Endothelial cell of umbilical vein (primary cell): Measurements from ENCODE around the gene EXOC6B. TPM values are rescaled to one million over a fixed set of nuclear protein-coding genes. Genes with fewer than 3 reads are reported as not detected.
"Not testable (repeated sequence)": the region's sequence is repeated elsewhere in the genome, so short reads cannot be mapped to it uniquely, and the experiment has no call there.

Experiments used
- BruUV-seq: library from RNA; stranded (reverse); fragments of 400-500 nt; replicated peaks from 2 replicates; lab custom pipeline; 2021; lab: Mats Ljungman, UMichigan
- CTCF ChIA-PET: fragments of 300-600, 350-600 bp; sonication (Branson Sonifier 250); formaldehyde crosslinking; loops from one replicate; lab custom pipeline; 2021; ENCODE audit warnings: antibody characterized with exemption, inconsistent platforms; lab: Charles Lee
- POLR2A ChIA-PET: fragments of 300-600, 350-600 bp; sonication (Branson Sonifier 250); formaldehyde crosslinking; loops from one replicate; lab custom pipeline; 2021; ENCODE audit warnings: antibody characterized with exemption, inconsistent platforms; lab: Charles Lee
- DNase-seq: peaks from one replicate; pipeline ENCODE4 v3.0.0-alpha.2; 2011; ENCODE audit warnings: low read depth, low spot score
- FAIRE-seq: peaks from 2 replicates; lab custom pipeline; 2011; peaks lifted over from hg19 to GRCh38; lab: Jason Lieb, UNC
- H2AFZ ChIP-seq: 2 replicates; pipeline ENCODE4 v1.6.0; 2012; ENCODE audit warnings: low read depth, low read length, control low read depth, inconsistent platforms
- H3K27ac ChIP-seq: 2 replicates; pipeline ENCODE4 v1.5.1; 2011; ENCODE audit warnings: low read depth, mild to moderate bottlenecking, control low read depth, low read length, moderate library complexity; ENCODE audit not compliant: insufficient read depth
- H3K27me3 ChIP-seq, 2 experiments: 2 replicates each; pipeline versions ENCODE4 v1.6.0 to v1.6.1; 2011; ENCODE audit warnings: low read length in 2 of 2, mixed read lengths in 1 of 2; ENCODE audit not compliant: control insufficient read depth in 2 of 2, insufficient read depth in 2 of 2
- H3K36me3 ChIP-seq, 2 experiments: 2 replicates in 1 of 2; 3 replicates in 1 of 2; pipeline ENCODE4 v1.5.1; 2011; ENCODE audit warnings: low read length in 2 of 2, mild to moderate bottlenecking in 1 of 2, moderate library complexity in 1 of 2; ENCODE audit not compliant: control insufficient read depth in 2 of 2, insufficient read depth in 2 of 2; ENCODE audit errors: extremely low read depth in 1 of 2
- H3K4me1 ChIP-seq: 3 replicates; pipeline ENCODE4 v1.5.1; 2011; ENCODE audit warnings: mild to moderate bottlenecking, low read length; ENCODE audit not compliant: control insufficient read depth, insufficient read depth; ENCODE audit errors: extremely low read depth
- H3K4me2 ChIP-seq: 2 replicates; pipeline ENCODE4 v1.6.1; 2011; ENCODE audit warnings: low read length, control low read depth, mixed read lengths; ENCODE audit not compliant: insufficient read depth
- H3K4me3 ChIP-seq, 3 experiments: fragments of 200-600 bp in 1 of 3; sonication (generic), shearing (Covaris generic) in 1 of 3; replicated peaks in 1 of 3; 2 replicates each; pipeline ENCODE4 v1.5.1; 2011 to 2016; ENCODE audit warnings: control low read depth in 3 of 3, low read length in 3 of 3, mild to moderate bottlenecking in 2 of 3, inconsistent platforms in 1 of 3, low read depth in 1 of 3, moderate library complexity in 1 of 3; ENCODE audit not compliant: insufficient read depth in 1 of 3
- H3K79me2 ChIP-seq: 2 replicates; pipeline ENCODE4 v1.6.0; 2012; ENCODE audit warnings: low read length, inconsistent platforms; ENCODE audit not compliant: control insufficient read depth, insufficient read depth
- H3K9ac ChIP-seq: replicated peaks from 2 replicates; pipeline ENCODE3; 2011; ENCODE audit warnings: low read length, control low read depth; ENCODE audit not compliant: insufficient read depth; ENCODE audit errors: extremely low read depth
- H3K9me1 ChIP-seq: replicated peaks from 3 replicates; pipeline ENCODE4 v1.6.0; 2011; ENCODE audit warnings: mild to moderate bottlenecking, low read length; ENCODE audit not compliant: control insufficient read depth, insufficient read depth; ENCODE audit errors: extremely low read depth
- H3K9me3 ChIP-seq: replicated peaks from 2 replicates; pipeline ENCODE4 v1.5.1; 2012; ENCODE audit warnings: low read length, inconsistent platforms; ENCODE audit not compliant: control insufficient read depth, insufficient read depth
- H4K20me1 ChIP-seq: replicated peaks from 2 replicates; pipeline ENCODE3; 2011; ENCODE audit warnings: mild to moderate bottlenecking, low read length; ENCODE audit not compliant: control insufficient read depth, insufficient read depth; ENCODE audit errors: extremely low read depth
- EZH2 ChIP-seq: IDR thresholded peaks from 2 replicates; pipeline ENCODE4 v1.6.1; 2012; ENCODE audit warnings: borderline replicate concordance, low read depth, mild to moderate bottlenecking, moderate library complexity, low read length, inconsistent platforms; ENCODE audit not compliant: severe bottlenecking
- GATA2 ChIP-seq: IDR thresholded peaks from 2 replicates; pipeline ENCODE4 v1.7.0; 2011; ENCODE audit warnings: low read depth, mild to moderate bottlenecking, moderate library complexity, mixed read lengths, low read length; ENCODE audit not compliant: insufficient read length, insufficient read depth
- JUN ChIP-seq: IDR thresholded peaks from 2 replicates; pipeline ENCODE4 v1.6.1; 2011; ENCODE audit warnings: borderline replicate concordance, low read depth; ENCODE audit not compliant: insufficient read length, insufficient read depth
- MAX ChIP-seq: IDR thresholded peaks from 2 replicates; pipeline ENCODE4 v1.6.1; 2011; ENCODE audit not compliant: insufficient read depth, insufficient read length
- MYC ChIP-seq: IDR thresholded peaks from one replicate; pipeline ENCODE4 v1.6.1; 2011; ENCODE audit warnings: mild to moderate bottlenecking, low read depth, low read length
- POLR2A ChIP-seq: IDR thresholded peaks from 2 replicates; pipeline ENCODE4 v1.6.1; 2012; ENCODE audit warnings: low read depth, mild to moderate bottlenecking, control low read depth, low read length
- POLR2AphosphoS5 ChIP-seq: IDR thresholded peaks from 2 replicates; pipeline ENCODE4 v1.6.1; 2012; ENCODE audit warnings: low read depth, mild to moderate bottlenecking, control low read depth, low read length, moderate library complexity; ENCODE audit not compliant: insufficient read depth
- dilution Hi-C: fragments of 300-500 bp; cut with MboI; formaldehyde crosslinking; loops from one replicate; pipeline ENCODE4 v1.15.0; 2019; ENCODE audit warnings: low sequenced_read_pairs; ENCODE audit not compliant: extremely low pct_ligation_motif_present
- intact Hi-C: fragments of 100-400 bp; cut with micrococcal nuclease; formaldehyde crosslinking; loops from one replicate; pipeline ENCODE4 v1.10.0; 2022
- polyA plus RNA-seq, 4 experiments: library from polyadenylated mRNA; depleted of rRNA in 3 of 4; stranded (reverse) in 3 of 4; unstranded in 1 of 4; fragments of >200 nt; gene quantifications; 2 replicates each; pipeline versions ENCODE4 v1.2.1 to v1.2.3, GENCODE V29; 2011 to 2012; ENCODE audit warnings: missing spikeins in 1 of 4
- total RNA-seq: library from RNA; stranded (reverse); gene quantifications from 2 replicates; pipeline ENCODE4 v1.2.3, GENCODE V29; 2021

The EXOC6B gene
- total and polyA plus RNA-seq, 2 donors (not counting 3 experiments of a cell fraction or from before 2014, with no cell fraction given) = 10.8 to 34.8 TPM

- TF ChIP-seq EZH2 (no peak), GATA2 (no peak), MAX (no peak), POLR2AphosphoS5 (no peak), POLR2A (no peak), JUN (no peak), MYC (no peak)
- H2AFZ ChIP-seq = no peak overlapping the region
- CTCF ChIA-PET = no interaction called here
- H3K9me3 ChIP-seq = no peaks in the 10 kb centered on the region
- H3K9ac ChIP-seq = no peak overlapping the region
- BruUV-seq = no TSS peak
- H3K4me3 ChIP-seq = no peak overlapping the region
- FAIRE-seq (no peak), DNase-seq (no peak)
- no peaks in the 10 kb centered on the region for H3K9me1 ChIP-seq
- H4K20me1 ChIP-seq = peaks cover 2% of the 10 kb centered on the region
- no peak overlapping the region for H3K27ac ChIP-seq
- dilution Hi-C loops (no loop called here), intact Hi-C loops (no loop called here)
- H3K4me2 ChIP-seq = no peak overlapping the region
- POLR2A ChIA-PET = no interaction called here
- H3K27me3 ChIP-seq = no peaks in the 10 kb centered on the region
- no peaks in the 10 kb centered on the region for H3K4me1 ChIP-seq
- no peaks in the 10 kb centered on the region for H3K79me2 ChIP-seq
- no peaks in the 10 kb centered on the region for H3K36me3 ChIP-seq
Observed at GRCh38 chr2:72649810-72650209, 176.0 kb downstream of the EXOC6B start.

- H4K20me1 ChIP-seq, H3K9me3 ChIP-seq, H3K79me2 ChIP-seq, CTCF ChIA-PET, POLR2A ChIA-PET, H3K4me2 ChIP-seq, intact Hi-C loops, H3K9me1 ChIP-seq, H3K36me3 ChIP-seq, FAIRE-seq, H3K27ac ChIP-seq, H3K9ac ChIP-seq, DNase-seq, H3K27me3 ChIP-seq, BruUV-seq, H3K4me3 ChIP-seq, H3K4me1 ChIP-seq, dilution Hi-C loops, H2AFZ ChIP-seq: not testable (repeated sequence)
Observed at GRCh38 chr2:72641221-72641620, 184.6 kb downstream of the EXOC6B start.
